MM.1S (cell line): ENCODE data around the gene PRXL2A.
A peak's percentile ranks its signal among the peaks of the same experiment; 100 is the strongest.

ENCODE experiments used
- DNase-seq: peaks from one replicate; pipeline ENCODE4 v3.0.0-alpha.2; 2015
- H2AFZ ChIP-seq: fragments of 300-600 bp; sonication (generic); 2 replicates; pipeline ENCODE4 v1.6.0; 2016; ENCODE audit warnings: antibody characterized with exemption, low read length
- H3F3A ChIP-seq: fragments of 300-600 bp; sonication (generic); 2 replicates; pipeline ENCODE4 v1.6.1; 2016; ENCODE audit warnings: mild to moderate bottlenecking, antibody characterized with exemption, low read length, moderate library complexity, mixed read lengths; ENCODE audit not compliant: insufficient read depth
- H3K27ac ChIP-seq: fragments of 300-600 bp; sonication (generic); 2 replicates; pipeline ENCODE4 v1.5.1; 2016; ENCODE audit warnings: mild to moderate bottlenecking, low read length
- H3K27me3 ChIP-seq: fragments of 300-600 bp; sonication (generic); replicated peaks from 2 replicates; pipeline ENCODE4 v1.6.0; 2016; ENCODE audit warnings: low read length; ENCODE audit not compliant: insufficient read depth
- H3K36me3 ChIP-seq: fragments of 300-600 bp; sonication (generic); replicated peaks from 2 replicates; pipeline ENCODE4 v1.6.1; 2016; ENCODE audit warnings: mild to moderate bottlenecking, low read length, mixed read lengths; ENCODE audit not compliant: insufficient read depth
- H3K4me1 ChIP-seq: fragments of 300-600 bp; sonication (generic); 2 replicates; pipeline ENCODE4 v1.6.1; 2016; ENCODE audit warnings: low read length, mixed read lengths
- H3K4me2 ChIP-seq: fragments of 300-600 bp; sonication (generic); 2 replicates; pipeline ENCODE4 v1.6.0; 2016; ENCODE audit warnings: low read depth, low read length
- H3K4me3 ChIP-seq: fragments of 300-600 bp; sonication (generic); 2 replicates; pipeline ENCODE4 v1.5.1; 2016; ENCODE audit warnings: low read length, mixed read lengths
- H3K79me2 ChIP-seq: fragments of 300-600 bp; sonication (generic); 2 replicates; pipeline ENCODE4 v1.6.1; 2016; ENCODE audit warnings: mixed run types, low read length, mixed read lengths
- H3K9ac ChIP-seq: fragments of 300-600 bp; sonication (generic); 2 replicates; pipeline ENCODE4 v1.6.1; 2016; ENCODE audit warnings: low read length, mixed read lengths
- H3K9me2 ChIP-seq: fragments of 300-600 bp; sonication (generic); replicated peaks from 2 replicates; pipeline ENCODE4 v1.6.1; 2016; ENCODE audit warnings: mild to moderate bottlenecking, low read length, mixed read lengths; ENCODE audit not compliant: insufficient read depth
- H3K9me3 ChIP-seq: fragments of 300-600 bp; sonication (generic); replicated peaks from 2 replicates; pipeline ENCODE4 v1.6.1; 2016; ENCODE audit warnings: mild to moderate bottlenecking, low read length, mixed read lengths; ENCODE audit not compliant: insufficient read depth
- H4K20me1 ChIP-seq: fragments of 300-600 bp; sonication (generic); 2 replicates; pipeline ENCODE4 v1.6.1; 2016; ENCODE audit warnings: mild to moderate bottlenecking, low read length, moderate library complexity, mixed read lengths; ENCODE audit not compliant: insufficient read depth
- CTCF ChIP-seq: fragments of 300-600 bp; sonication (generic); IDR thresholded peaks from 2 replicates; pipeline ENCODE4 v1.5.1; 2016; ENCODE audit warnings: antibody characterized with exemption, low read length, mixed read lengths
- EZH2 ChIP-seq: fragments of 300-600 bp; sonication (generic); optimal IDR thresholded peaks from 2 replicates; pipeline ENCODE3; 2017; ENCODE audit warnings: low read depth, mild to moderate bottlenecking, antibody characterized with exemption, low read length, mixed read lengths
- EZH2phosphoT487 ChIP-seq: fragments of 300-600 bp; sonication (generic); IDR thresholded peaks from 2 replicates; pipeline ENCODE4 v1.6.1; 2018; ENCODE audit warnings: antibody characterized with exemption, low read length

PRXL2A gene

GRCh38 chr10:80459047-80459865 is 50.9 kb downstream of the PRXL2A start:
- no peak overlapping the region for H3K4me3 ChIP-seq
- peak overlapping the region; percentile 42; the same call in 1 of the 2 replicates for H3K27ac ChIP-seq
- H4K20me1 ChIP-seq: no peaks in the 10 kb centered on the region
- no peak overlapping the region for H3K9ac ChIP-seq
- H3F3A ChIP-seq: peaks cover 3% of the 10 kb centered on the region; the same call in 1 of the 2 replicates
- no peaks in the 10 kb centered on the region for H3K36me3 ChIP-seq
- H3K4me2 ChIP-seq: peak overlapping the region; percentile 34; the same call in 1 of the 2 replicates
- no peaks in the 10 kb centered on the region for H3K9me2 ChIP-seq
- peaks cover 52% of the 10 kb centered on the region for H3K79me2 ChIP-seq
- no peaks in the 10 kb centered on the region for H3K9me3 ChIP-seq
- H3K27me3 ChIP-seq: no peaks in the 10 kb centered on the region
- peak; percentile 69 for DNase-seq
- H2AFZ ChIP-seq: no peak overlapping the region
- peaks cover 13% of the 10 kb centered on the region for H3K4me1 ChIP-seq
- TF ChIP-seq EZH2phosphoT487: no peak
- no peak for TF ChIP-seq CTCF

GRCh38 chr10:80460399-80461207 is 52.3 kb downstream of the PRXL2A start:
- no peaks in the 10 kb centered on the region for H3K36me3 ChIP-seq
- no peaks in the 10 kb centered on the region for H3K9me2 ChIP-seq
- H4K20me1 ChIP-seq: no peaks in the 10 kb centered on the region
- no peak overlapping the region for H2AFZ ChIP-seq
- no peak overlapping the region for H3K27ac ChIP-seq
- no peak overlapping the region for H3K9ac ChIP-seq
- peaks cover 10% of the 10 kb centered on the region for H3K4me1 ChIP-seq
- H3K4me3 ChIP-seq: no peak overlapping the region
- H3K27me3 ChIP-seq: no peaks in the 10 kb centered on the region
- DNase-seq: no peak
- TF ChIP-seq CTCF: no peak
- TF ChIP-seq EZH2phosphoT487: no peak
- no peak for TF ChIP-seq EZH2
- H3K4me2 ChIP-seq: no peak overlapping the region
- peaks cover 3% of the 10 kb centered on the region; the same call in 1 of the 2 replicates for H3F3A ChIP-seq
- peaks cover 48% of the 10 kb centered on the region for H3K79me2 ChIP-seq
- no peaks in the 10 kb centered on the region for H3K9me3 ChIP-seq

GRCh38 chr10:80461208-80462183 is 53.1 kb downstream of the PRXL2A start:
- H3K4me3 ChIP-seq: no peak overlapping the region
- H3K4me2 ChIP-seq: no peak overlapping the region
- peaks cover 48% of the 10 kb centered on the region for H3K79me2 ChIP-seq
- no peaks in the 10 kb centered on the region for H3K9me2 ChIP-seq
- H3K27me3 ChIP-seq: no peaks in the 10 kb centered on the region
- H4K20me1 ChIP-seq: no peaks in the 10 kb centered on the region
- no peak for TF ChIP-seq EZH2phosphoT487
- no peak for TF ChIP-seq CTCF
- no peak for TF ChIP-seq EZH2
- no peak overlapping the region for H3K9ac ChIP-seq
- H3K9me3 ChIP-seq: no peaks in the 10 kb centered on the region
- H3F3A ChIP-seq: peaks cover 3% of the 10 kb centered on the region; the same call in 1 of the 2 replicates
- no peaks in the 10 kb centered on the region for H3K36me3 ChIP-seq
- H3K4me1 ChIP-seq: peaks cover 4% of the 10 kb centered on the region
- H2AFZ ChIP-seq: no peak overlapping the region
- DNase-seq: no peak
- no peak overlapping the region for H3K27ac ChIP-seq
